Stimulated activated CD4-positive, alpha-beta T cell treated with anti-CD3 and anti-CD28 coated beads, Interleukin-4, amount 100 ng/mL, for 4 hours (primary cell): ENCODE results near the gene CLSTN1.
A peak's percentile ranks its signal among the peaks of the same experiment; 100 is the strongest.

Experiments used
- DNase-seq, 2 experiments: peaks; one replicate each; pipeline ENCODE4 v3.0.0-alpha.2; 2020

CLSTN1 gene

GRCh38 chr1:9710037-9710436, 113.7 kb downstream of the CLSTN1 start:
- no peak for DNase-seq

GRCh38 chr1:9706178-9706577, 117.6 kb downstream of the CLSTN1 start:
- DNase-seq = no peak

GRCh38 chr1:9705337-9706093, 118.2 kb downstream of the CLSTN1 start:
- no peak for DNase-seq

GRCh38 chr1:9703681-9704080, 120.1 kb downstream of the CLSTN1 start:
- DNase-seq = no peak

- no peak for DNase-seq
These were observed 120.6 kb downstream of the CLSTN1 start for GRCh38 chr1:9703165-9703509.

- DNase-seq = no peak
These were observed 122.1 kb downstream of the CLSTN1 start for GRCh38 chr1:9701665-9702064.

GRCh38 chr1:9700340-9700739, 123.4 kb downstream of the CLSTN1 start:
- no peak for DNase-seq

- DNase-seq = no peak
These were observed 124.4 kb downstream of the CLSTN1 start for GRCh38 chr1:9699361-9699760.

GRCh38 chr1:9696793-9697192, 127.0 kb downstream of the CLSTN1 start:
- no peak for DNase-seq

GRCh38 chr1:9691691-9692090, 132.1 kb downstream of the CLSTN1 start:
- DNase-seq = no peak

- DNase-seq = peak in 1 of 2 experiments; percentile 22
These were observed 132.7 kb downstream of the CLSTN1 start for GRCh38 chr1:9691108-9691445.

- DNase-seq = no peak
These were observed 133.2 kb downstream of the CLSTN1 start for GRCh38 chr1:9690440-9691107.

GRCh38 chr1:9689971-9690381, 133.8 kb downstream of the CLSTN1 start:
- DNase-seq = peak in 1 of 2 experiments; percentile 23

- DNase-seq = peak; percentile 72 to 89
These were observed 134.6 kb downstream of the CLSTN1 start for GRCh38 chr1:9689011-9689706.

GRCh38 chr1:9688599-9688998, 135.2 kb downstream of the CLSTN1 start:
- no peak for DNase-seq

- no peak for DNase-seq
These were observed 135.7 kb downstream of the CLSTN1 start for GRCh38 chr1:9687874-9688582.

GRCh38 chr1:9687120-9687873, 136.5 kb downstream of the CLSTN1 start:
- DNase-seq = peak; percentile 66 to 82

GRCh38 chr1:9684801-9685200, 139.0 kb downstream of the CLSTN1 start:
- no peak for DNase-seq

GRCh38 chr1:9680828-9681227, 142.9 kb downstream of the CLSTN1 start:
- DNase-seq = no peak

GRCh38 chr1:9680091-9680490, 143.7 kb downstream of the CLSTN1 start:
- no peak for DNase-seq
